Neural progenitor cell (in vitro differentiated cells): ENCODE data around the gene SKOR1.

Experiments used
- EZH2 ChIP-seq: fragments of 200-600 bp; sonication (generic); IDR thresholded peaks from 2 replicates; pipeline ENCODE4 v1.6.1; 2017; ENCODE audit warnings: antibody characterized with exemption, mild to moderate bottlenecking, moderate library complexity
- TF ChIP-seq, protein P1 (sequence below): fragments of 200-600 bp; sonication (generic); IDR thresholded peaks from 2 replicates; pipeline ENCODE4 v1.5.1; 2017; ENCODE audit warnings: antibody characterized with exemption, mild to moderate bottlenecking

DNA sequence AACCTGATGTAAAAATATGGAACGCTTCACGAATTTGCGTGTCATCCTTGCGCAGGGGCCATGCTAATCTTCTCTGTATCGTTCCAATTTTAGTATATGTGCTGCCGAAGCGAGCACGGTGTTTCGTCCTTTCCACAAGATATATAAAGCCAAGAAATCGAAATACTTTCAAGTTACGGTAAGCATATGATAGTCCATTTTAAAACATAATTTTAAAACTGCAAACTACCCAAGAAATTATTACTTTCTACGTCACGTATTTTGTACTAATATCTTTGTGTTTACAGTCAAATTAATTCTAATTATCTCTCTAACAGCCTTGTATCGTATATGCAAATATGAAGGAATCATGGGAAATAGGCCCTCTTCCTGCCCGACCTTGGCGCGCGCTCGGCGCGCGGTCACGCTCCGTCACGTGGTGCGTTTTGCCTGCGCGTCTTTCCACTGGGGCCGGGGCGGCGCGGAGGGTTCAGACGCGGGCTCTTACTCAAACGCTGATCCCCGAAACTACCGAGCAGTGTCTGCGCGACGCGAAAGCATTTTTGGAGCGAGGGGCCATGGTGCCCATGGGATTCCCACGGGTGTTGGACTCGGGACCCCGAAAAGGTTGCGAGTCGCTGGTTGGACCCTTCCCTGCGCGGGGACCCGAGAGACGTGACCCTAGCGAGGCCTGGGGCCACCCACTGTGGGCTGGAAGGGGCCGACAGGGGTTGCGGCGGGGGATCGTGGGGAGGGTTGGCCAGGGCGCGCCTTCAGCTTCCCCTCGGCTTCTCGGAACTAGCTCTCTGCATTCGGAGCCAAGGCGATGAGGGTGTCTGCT is 14.8 kb downstream of the SKOR1 start, which contains the start of gene RNU6-1:
- TF ChIP-seq, protein P1, sequence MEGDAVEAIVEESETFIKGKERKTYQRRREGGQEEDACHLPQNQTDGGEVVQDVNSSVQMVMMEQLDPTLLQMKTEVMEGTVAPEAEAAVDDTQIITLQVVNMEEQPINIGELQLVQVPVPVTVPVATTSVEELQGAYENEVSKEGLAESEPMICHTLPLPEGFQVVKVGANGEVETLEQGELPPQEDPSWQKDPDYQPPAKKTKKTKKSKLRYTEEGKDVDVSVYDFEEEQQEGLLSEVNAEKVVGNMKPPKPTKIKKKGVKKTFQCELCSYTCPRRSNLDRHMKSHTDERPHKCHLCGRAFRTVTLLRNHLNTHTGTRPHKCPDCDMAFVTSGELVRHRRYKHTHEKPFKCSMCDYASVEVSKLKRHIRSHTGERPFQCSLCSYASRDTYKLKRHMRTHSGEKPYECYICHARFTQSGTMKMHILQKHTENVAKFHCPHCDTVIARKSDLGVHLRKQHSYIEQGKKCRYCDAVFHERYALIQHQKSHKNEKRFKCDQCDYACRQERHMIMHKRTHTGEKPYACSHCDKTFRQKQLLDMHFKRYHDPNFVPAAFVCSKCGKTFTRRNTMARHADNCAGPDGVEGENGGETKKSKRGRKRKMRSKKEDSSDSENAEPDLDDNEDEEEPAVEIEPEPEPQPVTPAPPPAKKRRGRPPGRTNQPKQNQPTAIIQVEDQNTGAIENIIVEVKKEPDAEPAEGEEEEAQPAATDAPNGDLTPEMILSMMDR: no peak
- no peak for TF ChIP-seq EZH2
